Activated T-helper 1 cell treated with anti-CD3 and anti-CD28 coated beads, Interleukin-2, amount 50 U/mL, for 16 hours (primary cell): ENCODE results near the gene DLG2.
"Not testable (repeated sequence)": the region's sequence is repeated elsewhere in the genome, so short reads cannot be mapped to it uniquely, and the experiment has no call there.

Experiments
- DNase-seq, 2 donors: peaks; one replicate each; pipeline ENCODE4 v3.0.0-alpha.2; 2020; ENCODE audit warnings: low read depth in 1 of 2, low spot score in 1 of 2

Gene DLG2

GRCh38 chr11:84855508-84856245 lies 771.5 kb downstream of the DLG2 start:
- DNase-seq = no peak

GRCh38 chr11:84854498-84854880 lies 772.7 kb downstream of the DLG2 start:
- DNase-seq = no peak

- DNase-seq = no peak
Observed at GRCh38 chr11:84853841-84854497, 773.2 kb downstream of the DLG2 start.

GRCh38 chr11:84847842-84848241 lies 779.3 kb downstream of the DLG2 start:
- DNase-seq = no peak

- not testable (repeated sequence) for DNase-seq
Observed at GRCh38 chr11:84840201-84840600, 786.9 kb downstream of the DLG2 start.

- DNase-seq = no peak
Observed at GRCh38 chr11:84837402-84838069, 789.6 kb downstream of the DLG2 start.

- no peak for DNase-seq
Observed at GRCh38 chr11:84836371-84836770, 790.8 kb downstream of the DLG2 start.

GRCh38 chr11:84833488-84834088 lies 793.6 kb downstream of the DLG2 start:
- DNase-seq = no peak

- DNase-seq = no peak
Observed at GRCh38 chr11:84830372-84830771, 796.8 kb downstream of the DLG2 start.

GRCh38 chr11:84829162-84829561 lies 798.0 kb downstream of the DLG2 start:
- DNase-seq = no peak

GRCh38 chr11:84828616-84829015 lies 798.5 kb downstream of the DLG2 start:
- DNase-seq = no peak

GRCh38 chr11:84825106-84825660 lies 802.0 kb downstream of the DLG2 start:
- no peak for DNase-seq

- DNase-seq = no peak
Observed at GRCh38 chr11:84824624-84825023, 802.5 kb downstream of the DLG2 start.

- DNase-seq = no peak
Observed at GRCh38 chr11:84819537-84819936, 807.6 kb downstream of the DLG2 start.

- DNase-seq = no peak
Observed at GRCh38 chr11:84819128-84819527, 808.0 kb downstream of the DLG2 start.

GRCh38 chr11:84817998-84818397 lies 809.1 kb downstream of the DLG2 start:
- no peak for DNase-seq

- DNase-seq = no peak
Observed at GRCh38 chr11:84812471-84812969, 814.6 kb downstream of the DLG2 start.

GRCh38 chr11:84806354-84806753 lies 820.8 kb downstream of the DLG2 start:
- no peak for DNase-seq

- no peak for DNase-seq
Observed at GRCh38 chr11:84804041-84804440, 823.1 kb downstream of the DLG2 start.

GRCh38 chr11:84800755-84801346 lies 826.3 kb downstream of the DLG2 start:
- DNase-seq = no peak

- no peak for DNase-seq
Observed at GRCh38 chr11:84799112-84799511, 828.0 kb downstream of the DLG2 start.
